Progenitor cell of endocrine pancreas (in vitro differentiated cells): ENCODE results near the gene PLCD3. TPM values are rescaled to one million over a fixed set of nuclear protein-coding genes. Genes with fewer than 3 reads are reported as not detected.
A peak's percentile ranks its signal among the peaks of the same experiment; 100 is the strongest.

Source experiments
- DNase-seq: peaks from one replicate; pipeline ENCODE4 v3.0.0; 2021; ENCODE audit warnings: low spot score; ENCODE audit not compliant: unreplicated experiment
- H3K27ac Mint-ChIP-seq: 2 replicates; pipeline ENCODE4 v1.8.0; 2021; ENCODE audit warnings: mild to moderate bottlenecking, moderate library complexity, mixed read lengths
- H3K27me3 Mint-ChIP-seq: 2 replicates; pipeline ENCODE4 v1.8.0; 2021; ENCODE audit warnings: mixed read lengths
- H3K36me3 Mint-ChIP-seq: 2 replicates; pipeline ENCODE4 v1.8.0; 2022; ENCODE audit warnings: mixed read lengths; ENCODE audit not compliant: insufficient read depth
- H3K4me1 Mint-ChIP-seq: 2 replicates; pipeline ENCODE4 v1.8.0; 2021; ENCODE audit warnings: low read depth, mixed read lengths
- H3K4me3 Mint-ChIP-seq: 2 replicates; pipeline ENCODE4 v1.8.0; 2021; ENCODE audit warnings: low read depth, mild to moderate bottlenecking, moderate library complexity, mixed read lengths
- H3K9me3 Mint-ChIP-seq: 2 replicates; pipeline ENCODE4 v1.8.0; 2021; ENCODE audit warnings: low read depth, mixed read lengths
- microRNA-seq: library from miRNA; unstranded; fragments of <30 nt; microRNA quantifications from one replicate; pipeline ENCODE4 v1.1.0, GENCODE V29; 2020; ENCODE audit warnings: borderline number of aligned reads; ENCODE audit not compliant: unreplicated experiment
- total RNA-seq: library from RNA; stranded (reverse); gene quantifications from 2 replicates; pipeline ENCODE4 v1.2.1, GENCODE V29; 2021
- TF ChIP-seq, protein P1 (sequence below): fragments of 200-600 bp; sonication (generic); IDR thresholded peaks from one replicate; pipeline ENCODE4 v1.5.0; 2021; ENCODE audit warnings: antibody characterized with exemption, mild to moderate bottlenecking; ENCODE audit not compliant: unreplicated experiment

The PLCD3 gene
- total RNA-seq, 1 donor from 2014 or later = 26.7 TPM

DNA sequence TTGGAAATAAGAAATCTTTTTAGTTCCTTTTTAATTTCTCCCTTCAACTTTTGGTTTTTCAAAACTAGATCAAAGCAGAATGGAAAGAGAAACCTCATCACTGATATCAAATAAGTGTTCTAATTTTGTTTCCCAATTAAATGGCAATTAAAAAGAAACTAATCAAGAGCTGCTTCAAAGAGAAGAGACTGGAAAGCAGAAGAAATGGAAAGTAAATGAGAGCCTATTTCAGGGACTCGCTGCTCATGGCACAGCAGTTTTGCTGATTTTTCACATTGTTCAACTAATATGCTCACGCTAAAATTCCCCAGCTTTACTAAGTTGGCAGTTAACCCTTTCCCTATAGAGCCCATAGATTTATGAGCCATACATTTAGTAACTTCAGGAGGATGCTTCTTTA lies 64.7 kb downstream of the PLCD3 start:
- H3K36me3 Mint-ChIP-seq = peaks cover 5% of the 10 kb centered on the region
- TF ChIP-seq, protein P1, sequence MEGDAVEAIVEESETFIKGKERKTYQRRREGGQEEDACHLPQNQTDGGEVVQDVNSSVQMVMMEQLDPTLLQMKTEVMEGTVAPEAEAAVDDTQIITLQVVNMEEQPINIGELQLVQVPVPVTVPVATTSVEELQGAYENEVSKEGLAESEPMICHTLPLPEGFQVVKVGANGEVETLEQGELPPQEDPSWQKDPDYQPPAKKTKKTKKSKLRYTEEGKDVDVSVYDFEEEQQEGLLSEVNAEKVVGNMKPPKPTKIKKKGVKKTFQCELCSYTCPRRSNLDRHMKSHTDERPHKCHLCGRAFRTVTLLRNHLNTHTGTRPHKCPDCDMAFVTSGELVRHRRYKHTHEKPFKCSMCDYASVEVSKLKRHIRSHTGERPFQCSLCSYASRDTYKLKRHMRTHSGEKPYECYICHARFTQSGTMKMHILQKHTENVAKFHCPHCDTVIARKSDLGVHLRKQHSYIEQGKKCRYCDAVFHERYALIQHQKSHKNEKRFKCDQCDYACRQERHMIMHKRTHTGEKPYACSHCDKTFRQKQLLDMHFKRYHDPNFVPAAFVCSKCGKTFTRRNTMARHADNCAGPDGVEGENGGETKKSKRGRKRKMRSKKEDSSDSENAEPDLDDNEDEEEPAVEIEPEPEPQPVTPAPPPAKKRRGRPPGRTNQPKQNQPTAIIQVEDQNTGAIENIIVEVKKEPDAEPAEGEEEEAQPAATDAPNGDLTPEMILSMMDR = no peak
- H3K9me3 Mint-ChIP-seq = no peaks in the 10 kb centered on the region
- H3K4me1 Mint-ChIP-seq = peaks cover 3% of the 10 kb centered on the region
- no peaks in the 10 kb centered on the region for H3K27me3 Mint-ChIP-seq
- no peak for DNase-seq
- H3K4me3 Mint-ChIP-seq = no peak overlapping the region
- H3K27ac Mint-ChIP-seq = peak overlapping the region; percentile 31

DNA sequence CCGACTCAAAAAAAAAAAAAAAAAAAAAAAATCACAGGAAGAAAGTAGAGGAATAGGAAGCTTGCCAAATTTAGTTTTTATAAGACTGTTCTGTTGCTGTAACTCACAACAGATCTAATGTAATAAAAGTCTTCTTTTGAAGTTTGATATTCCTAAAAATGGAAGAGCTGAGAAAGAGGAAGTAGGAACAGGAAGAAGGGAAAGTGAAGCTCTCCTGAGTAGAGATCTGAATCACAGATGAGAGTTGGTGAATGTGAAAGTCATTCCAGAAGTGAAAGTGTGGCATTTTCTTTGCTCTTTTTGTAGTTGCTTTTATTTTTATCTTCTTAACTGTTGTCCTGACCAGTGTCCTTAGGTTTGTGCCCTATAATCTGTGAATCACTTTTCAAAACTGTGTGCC lies 69.1 kb downstream of the PLCD3 start:
- Mint-ChIP-seq H3K27ac (peak overlapping the region; percentile 85), H3K36me3 (peaks cover 3% of the 10 kb centered on the region), H3K9me3 (no peaks in the 10 kb centered on the region), H3K4me1 (peaks cover 17% of the 10 kb centered on the region), H3K4me3 (no peak overlapping the region), H3K27me3 (no peaks in the 10 kb centered on the region)
- TF ChIP-seq, protein P1 = no peak
- no peak for DNase-seq

DNA sequence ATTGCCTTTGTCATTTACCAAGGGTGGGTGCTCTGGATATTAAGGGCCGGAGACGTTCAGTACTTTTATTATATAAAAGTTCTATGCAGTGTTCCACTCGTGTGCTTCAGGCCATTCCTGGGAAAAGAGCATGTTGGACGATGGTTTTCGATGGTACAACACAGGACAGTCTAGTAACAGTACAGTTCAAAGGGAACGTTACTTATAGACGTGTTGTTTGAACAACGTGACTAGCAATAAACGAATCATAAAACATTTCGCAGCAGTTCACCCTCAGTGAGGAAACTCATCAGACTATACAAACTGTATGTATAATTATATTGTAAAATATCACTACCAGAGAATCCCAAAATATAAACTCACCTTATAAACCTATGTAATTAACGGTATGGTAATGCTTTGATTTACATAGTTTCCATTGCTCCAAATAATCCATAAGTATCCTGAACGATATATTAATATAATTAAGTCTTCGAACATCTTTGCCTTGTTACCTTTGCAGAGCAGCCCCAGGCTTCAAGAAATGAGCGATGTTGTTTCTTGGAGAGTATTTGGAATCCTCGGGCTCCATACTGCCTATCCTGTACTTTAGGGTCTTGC lies 70.6 kb downstream of the PLCD3 start:
- Mint-ChIP-seq H3K36me3 (no peaks in the 10 kb centered on the region), H3K4me3 (peak overlapping the region; percentile 100), H3K9me3 (no peaks in the 10 kb centered on the region), H3K27ac (peak overlapping the region; percentile 99), H3K4me1 (peaks cover 17% of the 10 kb centered on the region), H3K27me3 (no peaks in the 10 kb centered on the region)
- TF ChIP-seq, protein P1 = no peak
- no peak for DNase-seq

DNA sequence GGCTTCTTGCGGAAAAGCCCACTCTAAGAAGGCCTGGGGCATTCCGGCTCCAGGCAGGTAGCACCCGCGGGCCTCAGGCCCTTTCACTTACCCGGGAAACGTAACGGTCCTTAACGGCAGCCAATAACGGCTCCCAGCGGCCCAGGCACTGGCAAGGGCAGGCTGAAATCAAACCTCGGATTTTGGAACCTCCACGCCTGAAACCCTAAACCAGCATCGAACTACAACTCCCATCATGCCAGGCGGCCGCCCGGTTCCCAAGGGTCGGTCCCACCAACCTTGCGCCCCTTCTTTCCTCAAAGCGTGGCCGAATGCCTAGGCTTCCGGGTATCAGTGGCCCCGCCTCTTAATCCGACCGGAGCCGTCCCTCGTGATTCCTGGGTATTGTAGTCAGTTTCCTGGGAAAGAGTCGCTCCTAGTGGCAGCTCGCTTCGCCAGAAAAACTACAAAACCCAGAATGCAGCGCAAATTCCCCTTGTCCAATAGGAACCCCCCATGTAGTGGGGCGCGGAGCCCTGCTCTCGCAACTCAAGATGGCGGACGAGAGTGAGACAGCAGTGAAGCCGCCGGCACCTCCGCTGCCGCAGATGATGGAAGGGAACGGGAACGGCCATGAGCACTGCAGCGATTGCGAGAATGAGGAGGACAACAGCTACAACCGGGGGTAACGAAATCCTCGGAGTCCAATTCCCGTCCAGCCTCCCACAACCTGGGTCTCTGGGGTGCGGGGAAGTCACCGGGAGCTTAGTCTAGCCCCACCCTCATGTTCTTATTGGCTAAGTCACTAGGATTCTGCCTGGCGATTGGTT lies 71.3 kb downstream of the PLCD3 start, which contains the start of gene NMT1:
TSS of gene NMT1 (plus strand) at position 521 of the 809 bp plus-strand sequence. CDS start at position 534, 13 bp downstream.
- peak within 1 kb of the TSS; percentile 100 for H3K4me3 Mint-ChIP-seq
- peak; percentile 93 for DNase-seq
- TF ChIP-seq, protein P1 = no peak
- no peaks in the 10 kb centered on the region for H3K9me3 Mint-ChIP-seq
- H3K4me1 Mint-ChIP-seq = peaks cover 17% of the 10 kb centered on the region
- H3K27me3 Mint-ChIP-seq = no peaks in the 10 kb centered on the region
- peak within 1 kb of the TSS; percentile 99 for H3K27ac Mint-ChIP-seq
- H3K36me3 Mint-ChIP-seq = no peaks in the 10 kb centered on the region

DNA sequence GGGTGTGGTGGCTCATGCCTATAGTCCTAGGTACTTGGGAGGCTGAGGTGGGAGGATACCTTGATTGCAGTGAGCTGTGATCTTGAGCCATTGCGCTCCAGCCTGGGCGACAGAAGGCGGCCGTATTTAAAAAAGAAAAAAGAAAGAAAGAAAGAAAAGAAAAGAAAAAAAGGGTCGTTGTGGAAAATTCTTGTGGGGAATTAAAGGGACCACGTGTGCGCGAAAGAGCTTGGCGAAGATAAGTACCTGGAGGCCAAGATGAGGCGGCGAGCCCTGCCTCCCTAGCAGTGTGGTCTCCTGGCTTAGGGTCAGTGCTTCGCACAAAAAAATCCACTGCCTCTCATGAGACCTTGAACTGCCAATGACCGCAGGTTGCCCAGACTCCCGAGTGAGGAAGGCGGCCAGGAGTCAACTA lies 71.9 kb downstream of the PLCD3 start:
- H3K9me3 Mint-ChIP-seq = no peaks in the 10 kb centered on the region
- TF ChIP-seq, protein P1 = no peak

More for the DNA sequence above, 71.9 kb downstream of the PLCD3 start:
- Mint-ChIP-seq H3K36me3 (no peaks in the 10 kb centered on the region), H3K4me3 (peak overlapping the region; percentile 100), H3K27ac (peak overlapping the region; percentile 99), H3K4me1 (peaks cover 17% of the 10 kb centered on the region), H3K27me3 (no peaks in the 10 kb centered on the region)
- DNase-seq = no peak

Small RNA genes lying within 50 kb of the gene (microRNA-seq; reads per million reads assigned to microRNA genes)
- not detected for gene MIR6784

Other genes starting within 250 kb of the PLCD3 start
- 127 and 133 TPM in 2 replicates for gene EFTUD2, start 233.1 kb downstream of the PLCD3 start, total RNA-seq
- gene GFAP, start 217.0 kb downstream of the PLCD3 start, total RNA-seq = not detected in 2 replicates
- 27.7 and 32.2 TPM in 2 replicates for gene KIF18B, start 184.7 kb downstream of the PLCD3 start, total RNA-seq
- gene C1QL1, start 164.2 kb downstream of the PLCD3 start, total RNA-seq = 36.2 and 37.0 TPM in 2 replicates
- gene DCAKD, start 80.9 kb downstream of the PLCD3 start, total RNA-seq = 65.0 and 68.1 TPM in 2 replicates
- 97.4 and 98.7 TPM in 2 replicates for gene NMT1, start 71.2 kb downstream of the PLCD3 start, total RNA-seq
- 14.1 and 15.7 TPM in 2 replicates for gene ACBD4, start 3.2 kb upstream of the PLCD3 start, total RNA-seq
- gene HEXIM1, start 16.0 kb upstream of the PLCD3 start, total RNA-seq = 32.9 and 33.3 TPM in 2 replicates
- 9.3 and 11.9 TPM in 2 replicates for gene HEXIM2, start 29.4 kb upstream of the PLCD3 start, total RNA-seq
- gene FMNL1, start 89.4 kb upstream of the PLCD3 start, total RNA-seq = 3.2 and 3.3 TPM in 2 replicates
- gene SPATA32, start 129.6 kb upstream of the PLCD3 start, total RNA-seq = 0.24 TPM in 1 of 2 replicates, not detected in the other
- gene MAP3K14, start 184.5 kb upstream of the PLCD3 start, total RNA-seq = 7.8 and 8.7 TPM in 2 replicates